IMR-90 (cell line): ENCODE measurements around the gene TMEM200C. TPM values are rescaled to one million over a fixed set of nuclear protein-coding genes. Genes with fewer than 3 reads are reported as not detected.

Source experiments
- ATAC-seq: fragments of 200-7000 bp; cut with Tn5 transposase; 2 replicates; pipeline ENCODE4 v1.9.1; 2020; ENCODE audit warnings: low read depth, mild to moderate bottlenecking, moderate library complexity
- BruUV-seq: library from RNA; stranded (reverse); fragments of 400-500 nt; replicated peaks from 2 replicates; lab custom pipeline; 2021; lab: Mats Ljungman, UMichigan
- CTCF ChIA-PET: fragments of 300-600 bp; formaldehyde crosslinking; extraction: SDS; loops from one replicate; lab custom pipeline; 2021; ENCODE audit warnings: antibody characterized with exemption; lab: Yijun Ruan, JAX
- POLR2A ChIA-PET: fragments of 300-600 bp; sonication (Branson Sonifier 250); formaldehyde crosslinking; loops from one replicate; lab custom pipeline; 2022; ENCODE audit warnings: antibody characterized with exemption; ENCODE audit not compliant: unreplicated experiment; lab: Charles Lee
- DNase-seq: peaks from one replicate; pipeline ENCODE4 v3.0.0; 2013
- H2AFZ ChIP-seq: replicated peaks from 2 replicates; pipeline ENCODE3; 2013; ENCODE audit warnings: low read length, mild to moderate bottlenecking; ENCODE audit not compliant: poor library complexity
- H2AK5ac ChIP-seq: 2 replicates; pipeline ENCODE4 v1.6.1; 2013; ENCODE audit warnings: low read depth, low read length, inconsistent platforms
- H2AK9ac ChIP-seq: replicated peaks from 2 replicates; pipeline ENCODE3; 2013; ENCODE audit warnings: mild to moderate bottlenecking, low read depth, low read length, moderate library complexity; ENCODE audit not compliant: poor library complexity
- H2BK120ac ChIP-seq: 2 replicates; pipeline ENCODE4 v1.6.1; 2013; ENCODE audit warnings: low read depth, low read length, inconsistent platforms
- H2BK15ac ChIP-seq: 3 replicates; pipeline ENCODE4 v1.6.1; 2013; ENCODE audit warnings: low read depth, low read length, inconsistent platforms
- H2BK20ac ChIP-seq: 2 replicates; pipeline ENCODE4 v1.6.1; 2013; ENCODE audit warnings: low read depth, mild to moderate bottlenecking, inconsistent platforms, low read length, moderate library complexity
- H2BK5ac ChIP-seq: 2 replicates; pipeline ENCODE4 v1.6.1; 2013; ENCODE audit warnings: mild to moderate bottlenecking, low read depth, low read length, inconsistent platforms; ENCODE audit not compliant: poor library complexity, severe bottlenecking
- H3K14ac ChIP-seq: replicated peaks from 2 replicates; pipeline ENCODE4 v1.6.1; 2013; ENCODE audit warnings: low read depth, low read length, inconsistent platforms
- H3K18ac ChIP-seq: 2 replicates; pipeline ENCODE4 v1.6.1; 2013; ENCODE audit warnings: low read depth, low read length, control low read depth
- H3K23ac ChIP-seq: 2 replicates; pipeline ENCODE4 v1.6.1; 2013; ENCODE audit warnings: low read depth, low read length, inconsistent platforms
- H3K27ac ChIP-seq: 2 replicates; pipeline ENCODE4 v1.5.1; 2013; ENCODE audit warnings: mild to moderate bottlenecking, control low read depth, low read length; ENCODE audit not compliant: insufficient read depth
- H3K27me3 ChIP-seq: 2 replicates; pipeline ENCODE4 v1.6.1; 2013; ENCODE audit warnings: low read length; ENCODE audit not compliant: control insufficient read depth, insufficient read depth
- H3K36me3 ChIP-seq: 2 replicates; pipeline ENCODE4 v1.6.1; 2013; ENCODE audit warnings: low read length, mixed read lengths; ENCODE audit not compliant: control insufficient read depth, insufficient read depth
- H3K4ac ChIP-seq: 2 replicates; pipeline ENCODE4 v1.6.1; 2013; ENCODE audit warnings: low read depth, low read length, inconsistent platforms
- H3K4me1 ChIP-seq: 2 replicates; pipeline ENCODE4 v1.6.1; 2013; ENCODE audit warnings: low read length, mixed read lengths; ENCODE audit not compliant: control insufficient read depth, insufficient read depth
- H3K4me2 ChIP-seq: 2 replicates; pipeline ENCODE4 v1.6.1; 2013; ENCODE audit warnings: low read depth, mild to moderate bottlenecking, control low read depth, low read length, moderate library complexity
- H3K4me3 ChIP-seq: 2 replicates; pipeline ENCODE4 v1.5.1; 2013; ENCODE audit warnings: low read depth, mild to moderate bottlenecking, control low read depth, low read length, moderate library complexity; ENCODE audit not compliant: insufficient read depth
- H3K56ac ChIP-seq: 2 replicates; pipeline ENCODE4 v1.6.1; 2013; ENCODE audit warnings: low read length, inconsistent platforms; ENCODE audit not compliant: insufficient read depth; ENCODE audit errors: extremely low read depth
- H3K79me1 ChIP-seq, 2 experiments: 2 replicates each; pipeline ENCODE4 v1.6.1; 2013; ENCODE audit warnings: low read length in 2 of 2, inconsistent platforms in 1 of 2, low read depth in 1 of 2
- H3K9ac ChIP-seq: 2 replicates; pipeline ENCODE4 v1.6.1; 2013; ENCODE audit warnings: low read depth, low read length, control low read depth
- H3K9me1 ChIP-seq: 2 replicates; pipeline ENCODE4 v1.6.1; 2013; ENCODE audit warnings: low read length, inconsistent platforms; ENCODE audit not compliant: insufficient read depth
- H3K9me3 ChIP-seq: 2 replicates; pipeline ENCODE4 v1.6.1; 2013; ENCODE audit warnings: low read length; ENCODE audit not compliant: control insufficient read depth, insufficient read depth
- H4K20me1 ChIP-seq: 2 replicates; pipeline ENCODE4 v1.6.1; 2013; ENCODE audit warnings: low read length, inconsistent platforms; ENCODE audit not compliant: insufficient read depth
- H4K5ac ChIP-seq: 2 replicates; pipeline ENCODE4 v1.6.1; 2013; ENCODE audit warnings: mild to moderate bottlenecking, low read depth, low read length, control low read depth
- H4K8ac ChIP-seq, 2 experiments: 2 replicates each; pipeline ENCODE4 v1.6.1; 2013; ENCODE audit warnings: low read depth in 2 of 2, low read length in 2 of 2, control low read depth in 1 of 2, inconsistent platforms in 1 of 2
- H4K91ac ChIP-seq: 2 replicates; pipeline ENCODE4 v1.6.1; 2013; ENCODE audit warnings: low read depth, low read length, inconsistent platforms; ENCODE audit not compliant: insufficient read depth
- CEBPB ChIP-seq: IDR thresholded peaks from 2 replicates; pipeline ENCODE4 v1.6.1; 2012; ENCODE audit warnings: low read depth, low read length, improper control_type of control experiment
- CHD1 ChIP-seq: IDR thresholded peaks from 2 replicates; pipeline ENCODE4 v1.6.1; 2012; ENCODE audit warnings: low read depth, low read length, improper control_type of control experiment
- ELK1 ChIP-seq: fragments of 150-350 bp; IDR thresholded peaks from 2 replicates; pipeline ENCODE4 v1.6.1; 2016; ENCODE audit warnings: low read depth, mild to moderate bottlenecking, low read length, moderate library complexity, borderline replicate concordance
- FOS ChIP-seq: fragments of 150-350 bp; IDR thresholded peaks from 2 replicates; pipeline ENCODE4 v1.6.1; 2016; ENCODE audit warnings: low read depth, low read length
- MXI1 ChIP-seq: IDR thresholded peaks from 2 replicates; pipeline ENCODE4 v1.6.1; 2012; ENCODE audit warnings: low read depth, mild to moderate bottlenecking, low read length, moderate library complexity, borderline replicate concordance
- NFE2L2 ChIP-seq: fragments of 150-350 bp; IDR thresholded peaks from 2 replicates; pipeline ENCODE4 v1.6.1; 2016; ENCODE audit warnings: low read depth, mild to moderate bottlenecking, low read length
- RCOR1 ChIP-seq: IDR thresholded peaks from 2 replicates; pipeline ENCODE4 v1.6.1; 2012; ENCODE audit warnings: mild to moderate bottlenecking, low read length, improper control_type of control experiment; ENCODE audit not compliant: insufficient replicate concordance
- SMC3 ChIP-seq: fragments of 150-350 bp; IDR thresholded peaks from 2 replicates; pipeline ENCODE4 v1.6.1; 2016; ENCODE audit warnings: low read depth, mild to moderate bottlenecking, antibody characterized with exemption, low read length, moderate library complexity
- WGBS, 2 experiments: methylation state at CpG; one replicate each; pipeline versions ENCODE4 v1.1.5 to v1.1.7; 2013; ENCODE audit warnings: missing lambda C conversion rate in 2 of 2; ENCODE audit not compliant: insufficient read length in 1 of 2; ENCODE audit errors: extremely low coverage in 2 of 2; 5-methylcytosine and 5-hydroxymethylcytosine counted together
- dilution Hi-C: fragments of 300-500 bp; cut with HindIII; formaldehyde crosslinking; loops from one replicate; pipeline ENCODE4 v1.14.3; 2018; ENCODE audit warnings: low sequenced_read_pairs; ENCODE audit not compliant: unreplicated experiment
- in situ Hi-C: fragments of 300-500 bp; cut with MboI; formaldehyde crosslinking; loops from 3 replicates; pipeline ENCODE4 v1.14.3; 2019; ENCODE audit warnings: low sequenced_read_pairs, inconsistent platforms, mixed read lengths
- intact Hi-C: fragments of 100-400 bp; cut with micrococcal nuclease; formaldehyde crosslinking; loops from 2 replicates; pipeline ENCODE4 v1.10.0; 2022
- polyA plus RNA-seq, 3 experiments: library from polyadenylated mRNA; depleted of rRNA; stranded (reverse); fragments of >200 nt; gene quantifications; 2 replicates each; pipeline ENCODE4 v1.2.3, GENCODE V29; 2012; ENCODE audit warnings: low replicate concordance in 1 of 3
- total RNA-seq: library from RNA; depleted of rRNA; stranded (reverse); fragments of >200 nt; gene quantifications from 2 replicates; pipeline ENCODE4 v1.2.3, GENCODE V29; 2012
- TF ChIP-seq, protein P1 (sequence below): fragments of 150-350 bp; IDR thresholded peaks from 2 replicates; pipeline ENCODE4 v1.6.1; 2017; ENCODE audit warnings: mild to moderate bottlenecking, antibody characterized with exemption, low read length, low read depth

Gene TMEM200C
- total and polyA plus RNA-seq, 2 of the 4 experiments (the other 2 are of a cell fraction), result 1.4 to 2.5 TPM

- H3K18ac ChIP-seq, result no peak overlapping the region
- ChIA-PET POLR2A (no interaction called here), CTCF (no interaction called here)
- peaks cover 4 to 18% of the 10 kb centered on the region in 2 experiments; a peak in 3 of 4 replicates for H3K79me1 ChIP-seq
- H4K8ac ChIP-seq, result no peak overlapping the region
- 0 out of 2 replicates have a peak, but pooled peaks cover 2% of the 10 kb centered on the region for H3K9me1 ChIP-seq
- dilution Hi-C loops, result no loop called here
- no TSS peak for BruUV-seq
- H3K23ac ChIP-seq, result no peak overlapping the region
- peaks cover 5% of the 10 kb centered on the region; the same call in 1 of the 2 replicates for H4K20me1 ChIP-seq
- H2AK5ac ChIP-seq, result no peak overlapping the region
- H3K4me2 ChIP-seq, result no peak overlapping the region
- H3K4ac ChIP-seq, result no peak overlapping the region
- no peak overlapping the region for H3K14ac ChIP-seq
- WGBS, 2 experiments, result 70% methylated on average over 33 of the region's 70 CpGs; no CpG with 5 or more reads in 1 of the 2 experiments
- no peaks in the 10 kb centered on the region for H3K27me3 ChIP-seq
- peaks cover 7% of the 10 kb centered on the region; the same call in 1 of the 2 replicates for H3K4me1 ChIP-seq
- in situ Hi-C loops, result no loop called here
- no peaks in the 10 kb centered on the region for H3K9me3 ChIP-seq
- H4K5ac ChIP-seq, result no peak overlapping the region
- TF ChIP-seq RCOR1 (no peak), CHD1 (no peak), CEBPB (no peak), ELK1 (no peak), FOS (no peak), NFE2L2 (no peak), SMC3 (no peak), MXI1 (no peak)
- TF ChIP-seq, protein P1, sequence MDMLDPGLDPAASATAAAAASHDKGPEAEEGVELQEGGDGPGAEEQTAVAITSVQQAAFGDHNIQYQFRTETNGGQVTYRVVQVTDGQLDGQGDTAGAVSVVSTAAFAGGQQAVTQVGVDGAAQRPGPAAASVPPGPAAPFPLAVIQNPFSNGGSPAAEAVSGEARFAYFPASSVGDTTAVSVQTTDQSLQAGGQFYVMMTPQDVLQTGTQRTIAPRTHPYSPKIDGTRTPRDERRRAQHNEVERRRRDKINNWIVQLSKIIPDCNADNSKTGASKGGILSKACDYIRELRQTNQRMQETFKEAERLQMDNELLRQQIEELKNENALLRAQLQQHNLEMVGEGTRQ, result no peak
- peaks cover 10% of the 10 kb centered on the region for H3K36me3 ChIP-seq
- H2BK15ac ChIP-seq, result no peak overlapping the region
- H2BK120ac ChIP-seq, result no peak overlapping the region
- ATAC-seq (no peak), DNase-seq (no peak)
- H2AK9ac ChIP-seq, result no peak overlapping the region
- no peak overlapping the region for H3K9ac ChIP-seq
- no peak overlapping the region for H2BK20ac ChIP-seq
- intact Hi-C loops, result loop anchor here (5.0 kb wide), 1 partner anchor 841 kb away; no protein-coding TSS in a partner anchor
- H4K91ac ChIP-seq, result no peak overlapping the region
- H2AFZ ChIP-seq, result peak overlapping the region; percentile 58
- no peak overlapping the region for H3K4me3 ChIP-seq
- no peak overlapping the region for H3K27ac ChIP-seq
- no peak overlapping the region for H2BK5ac ChIP-seq
- H3K56ac ChIP-seq, result no peak overlapping the region
These were observed 4.0 kb downstream of the TMEM200C start for GRCh38 chr18:5891184-5891853.
